Measurements from ENCODE around the gene GRM8.

DNA sequence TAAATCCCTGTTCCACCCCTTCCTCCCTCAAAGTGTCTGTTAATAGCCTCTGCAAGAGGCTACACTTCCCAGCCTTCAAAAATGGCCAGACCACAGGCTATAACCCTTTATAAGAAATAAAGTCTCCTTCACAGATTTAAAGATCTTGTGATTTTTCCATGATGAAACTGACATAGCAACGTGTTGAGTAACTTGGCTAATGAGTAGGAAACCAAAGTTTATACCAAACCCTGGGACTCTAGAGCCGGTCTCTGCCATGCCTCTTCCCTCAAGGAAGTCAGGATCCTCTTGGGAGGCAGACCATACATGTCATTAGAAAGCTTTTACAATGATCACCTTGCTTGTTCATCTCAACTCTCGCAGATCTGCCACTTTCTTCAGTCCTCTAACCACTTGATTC lies 44.4 kb downstream of the GRM8 start:
- TF ChIP-seq SIN3A (IDR thresholded peaks at IDR 0.05; ENCODE audit: borderline replicate concordance, insufficient read depth, low read depth, low read length) (no peak), POLR2AphosphoS5 (IDR thresholded peaks at IDR 0.05; ENCODE audit: low read depth, low read length) (no peak)
- TF ChIP-seq, protein P1, sequence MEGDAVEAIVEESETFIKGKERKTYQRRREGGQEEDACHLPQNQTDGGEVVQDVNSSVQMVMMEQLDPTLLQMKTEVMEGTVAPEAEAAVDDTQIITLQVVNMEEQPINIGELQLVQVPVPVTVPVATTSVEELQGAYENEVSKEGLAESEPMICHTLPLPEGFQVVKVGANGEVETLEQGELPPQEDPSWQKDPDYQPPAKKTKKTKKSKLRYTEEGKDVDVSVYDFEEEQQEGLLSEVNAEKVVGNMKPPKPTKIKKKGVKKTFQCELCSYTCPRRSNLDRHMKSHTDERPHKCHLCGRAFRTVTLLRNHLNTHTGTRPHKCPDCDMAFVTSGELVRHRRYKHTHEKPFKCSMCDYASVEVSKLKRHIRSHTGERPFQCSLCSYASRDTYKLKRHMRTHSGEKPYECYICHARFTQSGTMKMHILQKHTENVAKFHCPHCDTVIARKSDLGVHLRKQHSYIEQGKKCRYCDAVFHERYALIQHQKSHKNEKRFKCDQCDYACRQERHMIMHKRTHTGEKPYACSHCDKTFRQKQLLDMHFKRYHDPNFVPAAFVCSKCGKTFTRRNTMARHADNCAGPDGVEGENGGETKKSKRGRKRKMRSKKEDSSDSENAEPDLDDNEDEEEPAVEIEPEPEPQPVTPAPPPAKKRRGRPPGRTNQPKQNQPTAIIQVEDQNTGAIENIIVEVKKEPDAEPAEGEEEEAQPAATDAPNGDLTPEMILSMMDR (IDR thresholded peaks at IDR 0.05): no peak
- TF ChIP-seq, protein P2, sequence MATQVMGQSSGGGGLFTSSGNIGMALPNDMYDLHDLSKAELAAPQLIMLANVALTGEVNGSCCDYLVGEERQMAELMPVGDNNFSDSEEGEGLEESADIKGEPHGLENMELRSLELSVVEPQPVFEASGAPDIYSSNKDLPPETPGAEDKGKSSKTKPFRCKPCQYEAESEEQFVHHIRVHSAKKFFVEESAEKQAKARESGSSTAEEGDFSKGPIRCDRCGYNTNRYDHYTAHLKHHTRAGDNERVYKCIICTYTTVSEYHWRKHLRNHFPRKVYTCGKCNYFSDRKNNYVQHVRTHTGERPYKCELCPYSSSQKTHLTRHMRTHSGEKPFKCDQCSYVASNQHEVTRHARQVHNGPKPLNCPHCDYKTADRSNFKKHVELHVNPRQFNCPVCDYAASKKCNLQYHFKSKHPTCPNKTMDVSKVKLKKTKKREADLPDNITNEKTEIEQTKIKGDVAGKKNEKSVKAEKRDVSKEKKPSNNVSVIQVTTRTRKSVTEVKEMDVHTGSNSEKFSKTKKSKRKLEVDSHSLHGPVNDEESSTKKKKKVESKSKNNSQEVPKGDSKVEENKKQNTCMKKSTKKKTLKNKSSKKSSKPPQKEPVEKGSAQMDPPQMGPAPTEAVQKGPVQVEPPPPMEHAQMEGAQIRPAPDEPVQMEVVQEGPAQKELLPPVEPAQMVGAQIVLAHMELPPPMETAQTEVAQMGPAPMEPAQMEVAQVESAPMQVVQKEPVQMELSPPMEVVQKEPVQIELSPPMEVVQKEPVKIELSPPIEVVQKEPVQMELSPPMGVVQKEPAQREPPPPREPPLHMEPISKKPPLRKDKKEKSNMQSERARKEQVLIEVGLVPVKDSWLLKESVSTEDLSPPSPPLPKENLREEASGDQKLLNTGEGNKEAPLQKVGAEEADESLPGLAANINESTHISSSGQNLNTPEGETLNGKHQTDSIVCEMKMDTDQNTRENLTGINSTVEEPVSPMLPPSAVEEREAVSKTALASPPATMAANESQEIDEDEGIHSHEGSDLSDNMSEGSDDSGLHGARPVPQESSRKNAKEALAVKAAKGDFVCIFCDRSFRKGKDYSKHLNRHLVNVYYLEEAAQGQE (IDR thresholded peaks at IDR 0.05; ENCODE audit: insufficient read depth in 1 of 2, low read depth in 2 of 2, low read length in 1 of 2): no peak
